Activated CD4-positive, alpha-beta T cell treated with anti-CD3 and anti-CD28 coated beads, Interleukin-2, amount 10 ng/mL, durations not matched to agents 7 days and 5 days (primary cell): ENCODE data around the gene LIPK. TPM values are rescaled to one million over a fixed set of nuclear protein-coding genes. Genes with fewer than 3 reads are reported as not detected.
"Not testable (repeated sequence)": the region's sequence is repeated elsewhere in the genome, so short reads cannot be mapped to it uniquely, and the experiment has no call there.

Experiments used
- CTCF ChIA-PET: fragments of 350-600 bp; sonication (Branson Sonifier 250); formaldehyde crosslinking; loops from one replicate; lab custom pipeline; 2021; ENCODE audit warnings: antibody characterized with exemption; lab: Charles Lee
- POLR2A ChIA-PET: fragments of 350-600 bp; sonication (Branson Sonifier 250); formaldehyde crosslinking; loops from one replicate; lab custom pipeline; 2021; ENCODE audit warnings: antibody characterized with exemption; lab: Charles Lee
- DNase-seq: peaks from one replicate; pipeline ENCODE4 v3.0.0-alpha.2; 2020
- H3K27ac Mint-ChIP-seq: one replicate; pipeline ENCODE4 v1.8.0; 2021; ENCODE audit warnings: mild to moderate bottlenecking, moderate library complexity, mixed read lengths
- H3K27me3 Mint-ChIP-seq: one replicate; pipeline ENCODE4 v1.8.0; 2021; ENCODE audit warnings: mixed read lengths
- H3K36me3 Mint-ChIP-seq: one replicate; pipeline ENCODE4 v1.8.0; 2021; ENCODE audit warnings: low read depth, mixed read lengths
- H3K4me1 Mint-ChIP-seq: one replicate; pipeline ENCODE4 v1.8.0; 2021; ENCODE audit warnings: mixed read lengths
- H3K4me3 Mint-ChIP-seq: one replicate; pipeline ENCODE4 v1.8.0; 2021; ENCODE audit warnings: mild to moderate bottlenecking, moderate library complexity, mixed read lengths
- H3K9me3 Mint-ChIP-seq: one replicate; pipeline ENCODE4 v1.8.0; 2021; ENCODE audit warnings: mixed read lengths
- total RNA-seq, 2 experiments: library from RNA; stranded (reverse); gene quantifications; one replicate each; pipeline ENCODE4 v1.2.3, GENCODE V29; 2021

LIPK gene, protein sequence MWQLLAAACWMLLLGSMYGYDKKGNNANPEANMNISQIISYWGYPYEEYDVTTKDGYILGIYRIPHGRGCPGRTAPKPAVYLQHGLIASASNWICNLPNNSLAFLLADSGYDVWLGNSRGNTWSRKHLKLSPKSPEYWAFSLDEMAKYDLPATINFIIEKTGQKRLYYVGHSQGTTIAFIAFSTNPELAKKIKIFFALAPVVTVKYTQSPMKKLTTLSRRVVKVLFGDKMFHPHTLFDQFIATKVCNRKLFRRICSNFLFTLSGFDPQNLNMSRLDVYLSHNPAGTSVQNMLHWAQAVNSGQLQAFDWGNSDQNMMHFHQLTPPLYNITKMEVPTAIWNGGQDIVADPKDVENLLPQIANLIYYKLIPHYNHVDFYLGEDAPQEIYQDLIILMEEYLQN
- total RNA-seq, result not detected

DNA sequence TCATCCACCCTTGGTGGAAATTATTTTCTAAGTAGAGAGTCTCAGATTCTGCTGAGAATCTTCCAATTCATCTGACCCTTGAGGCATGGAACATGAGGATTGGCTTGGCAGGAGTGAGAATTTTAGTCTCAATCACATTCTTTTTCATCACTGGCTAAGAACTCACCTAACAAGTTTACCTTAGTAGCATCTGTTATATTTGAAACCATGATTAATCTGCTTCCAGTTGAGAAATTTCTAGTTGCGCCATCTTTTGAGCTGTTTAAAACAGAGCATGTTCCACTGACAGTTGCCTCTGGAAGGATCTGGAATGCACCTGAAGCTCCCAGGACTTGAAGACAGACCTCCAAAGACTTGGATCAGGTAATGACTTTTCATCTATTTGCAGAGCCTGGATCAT lies at the start of gene LIPK:
TSS of gene LIPK (plus strand) at position 292 of the 400 bp plus-strand sequence. CDS start 18,295 bp downstream, outside the sequence.
- peaks cover 24% of the 10 kb centered on the region for H3K27me3 Mint-ChIP-seq
- no peaks in the 10 kb centered on the region for H3K9me3 Mint-ChIP-seq
- ChIA-PET POLR2A (interaction anchor here (0.6 kb wide), 1 partner anchor 25 kb away, joined by 4 read pairs; no protein-coding TSS in a partner anchor), CTCF (no interaction called here)
- no peaks in the 10 kb centered on the region for H3K4me1 Mint-ChIP-seq
- no peak for DNase-seq
- H3K36me3 Mint-ChIP-seq, result no peaks in the 10 kb centered on the region
- H3K4me3 Mint-ChIP-seq, result no peak within 1 kb of the TSS
- no peak within 1 kb of the TSS for H3K27ac Mint-ChIP-seq

GRCh38 chr10:88657901-88658300 lies 48.1 kb upstream of the LIPK start:
- no peak overlapping the region for H3K4me3 Mint-ChIP-seq
- CTCF ChIA-PET, result interaction anchor here (0.5 to 0.6 kb wide), 2 partner anchors 12 to 709 kb away, joined by 3 to 4 read pairs; no protein-coding TSS in a partner anchor

DNA sequence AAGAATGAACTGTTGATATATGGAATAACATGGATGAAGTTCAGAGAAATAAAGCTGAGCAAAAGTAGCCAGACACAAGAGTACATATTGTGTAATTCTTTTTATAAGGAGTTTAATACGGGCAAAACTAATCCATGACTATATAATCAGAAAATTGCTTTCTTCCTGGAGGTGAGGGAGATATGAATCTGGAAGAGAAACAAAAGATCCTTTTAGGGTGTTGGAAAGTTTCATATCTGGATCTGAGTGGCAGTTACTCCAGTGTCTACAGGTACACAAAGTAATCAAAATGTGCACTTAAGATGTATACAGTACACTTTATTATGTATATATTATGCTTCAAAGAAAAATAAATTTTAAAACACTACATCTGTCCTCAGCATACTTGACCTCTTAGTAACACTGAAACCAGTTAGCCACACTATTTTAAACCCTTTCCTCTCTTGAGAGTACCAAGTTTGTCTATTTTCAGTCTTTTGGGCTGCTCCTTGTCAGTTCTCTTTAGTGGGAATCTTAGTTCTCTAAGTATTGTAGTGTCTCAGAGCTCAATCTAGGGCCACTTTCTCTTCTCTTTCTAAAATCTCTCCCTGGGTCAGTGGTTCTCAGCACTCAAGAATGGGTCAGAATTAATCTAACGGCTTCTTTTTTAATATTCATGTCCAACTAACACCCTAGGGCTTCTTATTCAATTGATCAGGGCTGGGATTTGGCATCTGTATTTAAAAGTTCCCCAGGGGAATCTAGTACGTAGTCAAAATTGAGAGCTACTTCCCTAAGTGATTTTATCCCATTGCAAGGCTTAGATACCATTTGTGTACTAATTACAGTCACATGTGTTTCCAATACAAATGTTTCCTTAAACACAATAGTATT lies 46.1 kb upstream of the LIPK start:
- ChIA-PET CTCF (interaction anchor here (2.3 kb wide), 1 partner anchor 10 kb away, joined by 6 read pairs; no protein-coding TSS in a partner anchor), POLR2A (no interaction called here)
- H3K9me3 Mint-ChIP-seq, result no peaks in the 10 kb centered on the region
- H3K4me3 Mint-ChIP-seq, result no peak overlapping the region
- no peak overlapping the region for H3K27ac Mint-ChIP-seq
- peaks cover 13% of the 10 kb centered on the region for H3K27me3 Mint-ChIP-seq
- no peaks in the 10 kb centered on the region for H3K36me3 Mint-ChIP-seq
- no peak for DNase-seq
- H3K4me1 Mint-ChIP-seq, result no peaks in the 10 kb centered on the region

More at GRCh38 chr10:88657901-88658300, 48.1 kb upstream of the LIPK start:
- no peaks in the 10 kb centered on the region for H3K36me3 Mint-ChIP-seq
- no peak overlapping the region for H3K27ac Mint-ChIP-seq
- POLR2A ChIA-PET, result no interaction called here
- no peaks in the 10 kb centered on the region for H3K9me3 Mint-ChIP-seq
- H3K27me3 Mint-ChIP-seq, result peaks cover 13% of the 10 kb centered on the region
- DNase-seq, result no peak
- no peaks in the 10 kb centered on the region for H3K4me1 Mint-ChIP-seq

DNA sequence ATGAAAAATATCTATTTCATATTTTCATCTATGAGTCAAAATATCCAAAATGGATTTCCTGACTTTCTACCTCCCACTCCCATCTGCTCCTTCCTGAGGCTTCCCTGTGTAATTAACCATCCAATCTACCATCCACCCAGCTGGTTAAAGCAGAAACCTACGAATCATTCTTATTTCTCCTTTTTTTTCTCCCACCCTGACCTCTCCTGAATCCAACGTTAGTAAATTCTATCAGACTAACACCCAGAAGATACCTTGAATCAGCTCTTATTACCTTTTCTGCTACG lies 45.5 kb upstream of the LIPK start:
- CTCF ChIA-PET, result interaction anchor here (2.3 kb wide), 1 partner anchor 10 kb away, joined by 6 read pairs; no protein-coding TSS in a partner anchor
- Mint-ChIP-seq H3K27me3 (peaks cover 12% of the 10 kb centered on the region), H3K36me3 (no peaks in the 10 kb centered on the region), H3K4me3 (no peak overlapping the region), H3K27ac (no peak overlapping the region), H3K4me1 (no peaks in the 10 kb centered on the region), H3K9me3 (no peaks in the 10 kb centered on the region)
- DNase-seq, result no peak
- POLR2A ChIA-PET, result no interaction called here

DNA sequence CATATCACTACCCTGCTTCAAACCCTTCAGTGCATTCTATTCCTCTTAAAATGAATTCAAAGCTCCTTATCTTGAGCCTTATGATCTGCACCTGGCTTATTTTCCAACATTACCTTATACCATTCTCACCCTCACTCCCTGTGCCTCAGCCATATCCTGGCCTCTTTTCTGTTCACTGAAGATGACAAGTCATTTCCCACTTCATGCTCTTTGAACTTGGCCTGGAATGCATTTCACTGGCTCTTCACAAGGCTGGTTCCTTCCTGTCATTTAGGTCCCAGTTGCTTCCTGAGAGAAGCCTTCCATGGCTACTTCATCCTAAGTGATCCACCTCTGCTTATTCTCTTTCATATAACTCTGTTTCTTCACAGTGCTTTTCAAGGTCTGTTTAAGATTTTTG lies 45.0 kb upstream of the LIPK start:
- CTCF ChIA-PET, result interaction anchor here (2.3 kb wide), 1 partner anchor 11 kb away, joined by 6 read pairs; no protein-coding TSS in a partner anchor
- Mint-ChIP-seq H3K4me3 (no peak overlapping the region), H3K27ac (no peak overlapping the region), H3K9me3 (no peaks in the 10 kb centered on the region), H3K36me3 (no peaks in the 10 kb centered on the region), H3K27me3 (peaks cover 11% of the 10 kb centered on the region), H3K4me1 (no peaks in the 10 kb centered on the region)
- DNase-seq, result no peak
- POLR2A ChIA-PET, result no interaction called here

GRCh38 chr10:88661577-88661976 lies 44.5 kb upstream of the LIPK start:
- Mint-ChIP-seq H3K4me3 (no peak overlapping the region), H3K27ac (no peak overlapping the region), H3K9me3 (no peaks in the 10 kb centered on the region), H3K36me3 (no peaks in the 10 kb centered on the region), H3K4me1 (no peaks in the 10 kb centered on the region), H3K27me3 (peaks cover 9% of the 10 kb centered on the region)
- ChIA-PET CTCF (interaction anchor here (2.3 kb wide), 1 partner anchor 11 kb away, joined by 6 read pairs; no protein-coding TSS in a partner anchor), POLR2A (no interaction called here)
- DNase-seq, result no peak

- H3K4me1 Mint-ChIP-seq, CTCF ChIA-PET, DNase-seq, H3K36me3 Mint-ChIP-seq, H3K9me3 Mint-ChIP-seq, POLR2A ChIA-PET, H3K27me3 Mint-ChIP-seq, H3K4me3 Mint-ChIP-seq, H3K27ac Mint-ChIP-seq: not testable (repeated sequence)
These were observed 42.9 kb upstream of the LIPK start for GRCh38 chr10:88663153-88663552.

DNA sequence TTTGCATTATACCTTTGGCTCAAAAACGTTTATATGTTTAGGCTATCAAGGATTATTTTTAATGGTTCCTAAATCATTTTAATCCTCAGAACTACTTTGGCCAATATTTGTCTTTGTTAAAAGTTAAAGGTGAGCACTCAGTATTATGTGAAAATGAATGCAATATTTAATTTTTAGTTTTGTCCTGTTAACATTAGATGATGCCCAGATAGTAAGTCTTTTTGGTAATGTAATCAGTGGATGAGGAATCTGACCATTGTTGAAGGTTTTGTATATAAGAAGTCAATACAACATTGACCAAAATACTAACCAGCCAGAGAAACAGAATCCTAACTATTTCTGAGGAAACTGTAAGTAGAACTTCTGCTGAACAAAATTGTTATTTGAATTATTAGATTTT lies 41.9 kb upstream of the LIPK start, which contains the start of gene LIPF:
TSS of gene LIPF (plus strand) at position 301 of the 400 bp plus-strand sequence. CDS start 2,856 bp downstream, outside the sequence.
- Mint-ChIP-seq H3K9me3 (no peaks in the 10 kb centered on the region), H3K36me3 (no peaks in the 10 kb centered on the region), H3K4me3 (no peak within 1 kb of the TSS), H3K27me3 (peaks cover 9% of the 10 kb centered on the region), H3K27ac (no peak within 1 kb of the TSS), H3K4me1 (no peaks in the 10 kb centered on the region)
- no peak for DNase-seq
- ChIA-PET CTCF (no interaction called here), POLR2A (no interaction called here)

GRCh38 chr10:88668465-88668864 lies 37.6 kb upstream of the LIPK start:
- peaks cover 5% of the 10 kb centered on the region for H3K4me1 Mint-ChIP-seq
- CTCF ChIA-PET, result no interaction called here
- no peak for DNase-seq
- no peaks in the 10 kb centered on the region for H3K36me3 Mint-ChIP-seq
- POLR2A ChIA-PET, result no interaction called here
- H3K4me3 Mint-ChIP-seq, result no peak overlapping the region
- no peak overlapping the region for H3K27ac Mint-ChIP-seq
- H3K27me3 Mint-ChIP-seq, result peaks cover 2% of the 10 kb centered on the region
- no peaks in the 10 kb centered on the region for H3K9me3 Mint-ChIP-seq

DNA sequence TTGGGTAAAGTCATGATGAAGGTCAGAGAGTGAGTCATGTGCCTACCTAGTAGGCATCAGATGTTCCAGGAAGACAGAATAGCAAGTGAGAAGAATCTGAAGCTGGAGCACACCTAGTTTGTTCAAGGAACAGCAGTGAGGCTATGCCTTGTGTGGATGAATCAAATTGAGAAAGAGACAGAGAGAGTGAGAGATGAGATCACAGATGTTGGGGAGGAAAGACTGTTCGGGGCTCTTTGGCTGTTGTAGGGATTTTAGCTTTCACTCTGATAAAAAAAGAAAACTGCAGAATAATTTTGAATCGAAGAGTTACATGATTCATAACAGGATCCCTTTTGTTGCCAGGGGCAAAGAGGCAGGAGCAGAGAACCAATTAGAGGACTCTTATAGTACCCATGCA lies 35.6 kb upstream of the LIPK start:
- Mint-ChIP-seq H3K9me3 (no peaks in the 10 kb centered on the region), H3K27me3 (peaks cover 4% of the 10 kb centered on the region), H3K4me3 (no peak overlapping the region), H3K4me1 (peaks cover 5% of the 10 kb centered on the region), H3K27ac (peak overlapping the region; percentile 1), H3K36me3 (no peaks in the 10 kb centered on the region)
- ChIA-PET POLR2A (no interaction called here), CTCF (no interaction called here)
- no peak for DNase-seq

DNA sequence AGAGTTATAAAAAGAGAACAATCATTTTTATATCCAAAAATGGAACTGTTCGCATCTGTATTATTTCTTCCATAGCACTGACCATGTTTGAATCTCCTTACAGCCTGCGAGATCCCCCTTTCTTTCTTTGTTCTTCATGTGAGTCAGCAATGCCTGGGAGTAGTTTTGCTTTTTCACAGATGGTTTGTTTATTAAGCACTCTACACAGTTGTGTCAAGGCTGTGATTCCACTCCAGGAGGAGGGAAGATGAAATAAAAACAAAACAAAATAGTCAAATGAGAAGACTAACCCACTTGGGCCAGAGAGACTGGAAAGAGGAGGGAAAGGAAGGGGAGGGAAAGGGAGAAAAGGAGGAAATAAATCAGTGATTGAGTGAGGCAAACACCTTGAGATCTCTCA lies 34.0 kb upstream of the LIPK start:
- Mint-ChIP-seq H3K27ac (no peak overlapping the region), H3K4me1 (peaks cover 5% of the 10 kb centered on the region), H3K4me3 (no peak overlapping the region), H3K27me3 (peaks cover 6% of the 10 kb centered on the region), H3K36me3 (no peaks in the 10 kb centered on the region), H3K9me3 (no peaks in the 10 kb centered on the region)
- CTCF ChIA-PET, result no interaction called here
- DNase-seq, result no peak
- POLR2A ChIA-PET, result no interaction called here

DNA sequence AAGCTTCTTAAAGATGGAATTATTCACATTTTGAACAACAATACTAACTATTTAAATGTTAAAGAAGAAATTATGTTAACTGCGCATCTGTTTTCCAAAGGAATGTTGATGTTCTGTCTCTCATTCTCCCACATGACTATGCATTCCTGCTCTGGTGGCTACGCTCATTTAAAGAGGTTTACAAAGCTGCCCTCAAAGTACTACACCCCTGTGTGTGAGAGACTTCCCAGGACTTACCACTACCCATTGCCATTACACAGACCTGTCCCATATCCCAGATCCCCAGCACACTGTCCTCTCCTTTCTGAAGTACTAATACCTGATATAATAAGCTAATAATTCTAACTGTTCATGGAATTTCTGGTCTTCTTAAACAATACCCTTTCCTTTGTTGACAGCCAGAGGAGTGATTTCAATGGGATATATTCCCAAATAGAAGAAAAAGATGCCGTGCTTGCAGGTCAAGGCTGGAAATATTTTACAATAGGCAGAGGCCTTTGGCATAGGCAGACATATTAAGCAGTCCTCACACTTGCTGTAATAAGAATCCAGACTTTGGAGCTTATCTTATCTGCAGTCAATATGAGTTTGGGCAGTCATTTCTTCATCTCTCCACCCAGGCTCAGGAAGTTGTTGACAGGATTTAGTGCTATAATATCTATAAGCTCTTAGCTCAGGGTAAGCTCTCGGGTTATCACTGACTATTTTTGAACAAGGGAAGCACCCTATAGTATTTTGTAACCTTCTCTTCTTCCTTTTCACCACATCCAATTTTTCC lies 29.6 kb upstream of the LIPK start:
- ChIA-PET CTCF (no interaction called here), POLR2A (no interaction called here)
- Mint-ChIP-seq H3K27me3 (peaks cover 15% of the 10 kb centered on the region), H3K9me3 (no peaks in the 10 kb centered on the region), H3K27ac (no peak overlapping the region), H3K36me3 (no peaks in the 10 kb centered on the region), H3K4me3 (no peak overlapping the region), H3K4me1 (no peaks in the 10 kb centered on the region)
- DNase-seq, result no peak
